Duodenal mucosa (tissue), 2 donors: ENCODE results near the gene VAV2.

Source experiments
- H3K27ac ChIP-seq: one replicate; pipeline ENCODE4 v1.7.0; 2013; ENCODE audit warnings: low read depth, low read length
- H3K27me3 ChIP-seq, 2 donors: one replicate each; pipeline ENCODE4 v1.7.0; 2013; ENCODE audit warnings: low read length in 2 of 2, control low read depth in 1 of 2; ENCODE audit not compliant: insufficient read depth in 2 of 2, control insufficient read depth in 1 of 2
- H3K36me3 ChIP-seq, 2 donors: one replicate each; pipeline ENCODE4 v1.7.0; 2013; ENCODE audit warnings: low read length in 2 of 2, control low read depth in 1 of 2; ENCODE audit not compliant: insufficient read depth in 2 of 2, control insufficient read depth in 1 of 2
- H3K4me1 ChIP-seq, 2 donors: one replicate each; pipeline ENCODE4 v1.7.0; 2013; ENCODE audit warnings: low read length in 2 of 2, control low read depth in 1 of 2; ENCODE audit not compliant: insufficient read depth in 2 of 2, control insufficient read depth in 1 of 2
- H3K4me3 ChIP-seq, 2 donors: one replicate each; pipeline ENCODE4 v1.7.0; 2013; ENCODE audit warnings: low read length in 2 of 2, low read depth in 1 of 2
- H3K9ac ChIP-seq, 2 donors: one replicate each; pipeline ENCODE4 v1.7.0; 2013; ENCODE audit warnings: low read length in 2 of 2, low read depth in 1 of 2
- H3K9me3 ChIP-seq, 2 donors: one replicate each; pipeline ENCODE4 v1.7.0; 2013; ENCODE audit warnings: low read length in 2 of 2, control low read depth in 1 of 2; ENCODE audit not compliant: control insufficient read depth in 1 of 2

The VAV2 gene

DNA sequence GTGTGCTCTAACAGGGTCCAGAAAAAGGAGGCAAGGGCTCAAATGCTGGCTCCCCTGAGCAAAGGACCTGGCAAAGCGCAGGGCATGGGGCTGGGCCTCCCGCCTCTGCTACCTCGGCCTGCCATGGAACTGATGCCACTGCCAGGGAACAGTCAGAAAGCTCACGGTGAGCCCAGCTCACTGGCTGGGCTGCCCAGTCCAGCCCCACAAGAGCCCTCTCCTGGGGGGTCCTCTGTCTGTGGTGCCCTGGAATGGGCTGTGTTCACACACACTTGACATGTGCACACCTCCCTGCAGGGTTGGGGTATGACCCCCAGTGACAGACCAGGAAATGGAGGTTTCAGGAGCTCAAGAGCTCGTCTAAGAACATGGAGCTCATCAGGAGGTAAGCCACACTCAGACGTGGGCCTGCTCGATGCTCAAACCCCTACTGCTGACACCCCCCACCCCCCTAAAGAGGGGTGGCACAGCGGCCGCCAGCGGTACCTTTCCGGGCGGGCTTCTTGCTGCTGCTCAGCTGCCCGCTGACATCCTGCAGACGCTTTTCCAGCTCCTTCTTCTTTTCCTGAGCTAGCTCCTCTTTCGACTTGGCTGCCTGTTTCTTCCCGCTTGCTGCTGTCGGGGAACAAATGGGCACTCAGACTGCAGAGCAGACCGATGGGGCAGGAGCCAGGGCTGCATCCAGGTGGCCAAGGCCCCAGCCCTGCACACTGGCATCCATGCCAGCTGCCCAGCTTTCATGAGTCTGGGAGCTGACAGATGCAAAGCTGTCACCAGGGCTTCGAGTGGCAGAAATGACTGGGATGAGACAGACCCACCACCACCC, 42.3 kb upstream of the VAV2 start:
- no peaks in the 10 kb centered on the region for H3K4me1 ChIP-seq
- H3K9ac ChIP-seq, result no peak overlapping the region
- no peak overlapping the region for H3K4me3 ChIP-seq
- no peaks in the 10 kb centered on the region for H3K9me3 ChIP-seq
- peaks cover 32 to 63% of the 10 kb centered on the region in 2 donors for H3K36me3 ChIP-seq
- H3K27ac ChIP-seq, result no peak overlapping the region
- no peaks in the 10 kb centered on the region for H3K27me3 ChIP-seq

GRCh38 chr9:134033516-134034214, 41.5 kb upstream of the VAV2 start:
- H3K27ac ChIP-seq, result no peak overlapping the region
- no peak overlapping the region for H3K4me3 ChIP-seq
- H3K4me1 ChIP-seq, result no peaks in the 10 kb centered on the region
- no peaks in the 10 kb centered on the region for H3K27me3 ChIP-seq
- H3K9ac ChIP-seq, result no peak overlapping the region
- no peaks in the 10 kb centered on the region for H3K9me3 ChIP-seq
- H3K36me3 ChIP-seq, result peaks cover 24 to 60% of the 10 kb centered on the region in 2 donors

GRCh38 chr9:134032456-134033222, 40.5 kb upstream of the VAV2 start:
- Histone ChIP-seq H3K36me3 (peaks cover 24 to 59% of the 10 kb centered on the region in 2 donors), H3K9ac (no peak overlapping the region), H3K27ac (no peak overlapping the region), H3K4me3 (no peak overlapping the region), H3K27me3 (no peaks in the 10 kb centered on the region), H3K4me1 (no peaks in the 10 kb centered on the region), H3K9me3 (no peaks in the 10 kb centered on the region)

GRCh38 chr9:134031783-134032182, 39.7 kb upstream of the VAV2 start:
- Histone ChIP-seq H3K27ac (no peak overlapping the region), H3K9ac (no peak overlapping the region), H3K36me3 (peaks cover 27 to 59% of the 10 kb centered on the region in 2 donors), H3K4me1 (no peaks in the 10 kb centered on the region), H3K4me3 (no peak overlapping the region), H3K27me3 (no peaks in the 10 kb centered on the region), H3K9me3 (no peaks in the 10 kb centered on the region)

- H3K4me3 ChIP-seq, result no peak overlapping the region
- peaks cover 27 to 54% of the 10 kb centered on the region in 2 donors for H3K36me3 ChIP-seq
- no peak overlapping the region for H3K9ac ChIP-seq
- no peaks in the 10 kb centered on the region for H3K9me3 ChIP-seq
- H3K27me3 ChIP-seq, result peaks cover 0 to 5% of the 10 kb centered on the region in 2 donors
- H3K27ac ChIP-seq, result no peak overlapping the region
- H3K4me1 ChIP-seq, result peaks cover 4% of the 10 kb centered on the region in 2 donors
Measured at GRCh38 chr9:134030821-134031470, 38.8 kb upstream of the VAV2 start.

GRCh38 chr9:134029248-134030226, 37.4 kb upstream of the VAV2 start:
- H3K27ac ChIP-seq, result no peak overlapping the region
- H3K9me3 ChIP-seq, result no peaks in the 10 kb centered on the region
- H3K4me3 ChIP-seq, result no peak overlapping the region
- peaks cover 20 to 40% of the 10 kb centered on the region in 2 donors for H3K36me3 ChIP-seq
- no peak overlapping the region for H3K9ac ChIP-seq
- H3K4me1 ChIP-seq, result peaks cover 8 to 9% of the 10 kb centered on the region in 2 donors
- peaks cover 0 to 5% of the 10 kb centered on the region in 2 donors for H3K27me3 ChIP-seq

- Histone ChIP-seq H3K9ac (no peak overlapping the region), H3K4me3 (no peak overlapping the region), H3K4me1 (peaks cover 8 to 9% of the 10 kb centered on the region in 2 donors), H3K27me3 (peaks cover 0 to 5% of the 10 kb centered on the region in 2 donors), H3K27ac (no peak overlapping the region), H3K9me3 (no peaks in the 10 kb centered on the region), H3K36me3 (peaks cover 16 to 32% of the 10 kb centered on the region in 2 donors)
Measured at GRCh38 chr9:134028575-134029247, 36.6 kb upstream of the VAV2 start.

DNA sequence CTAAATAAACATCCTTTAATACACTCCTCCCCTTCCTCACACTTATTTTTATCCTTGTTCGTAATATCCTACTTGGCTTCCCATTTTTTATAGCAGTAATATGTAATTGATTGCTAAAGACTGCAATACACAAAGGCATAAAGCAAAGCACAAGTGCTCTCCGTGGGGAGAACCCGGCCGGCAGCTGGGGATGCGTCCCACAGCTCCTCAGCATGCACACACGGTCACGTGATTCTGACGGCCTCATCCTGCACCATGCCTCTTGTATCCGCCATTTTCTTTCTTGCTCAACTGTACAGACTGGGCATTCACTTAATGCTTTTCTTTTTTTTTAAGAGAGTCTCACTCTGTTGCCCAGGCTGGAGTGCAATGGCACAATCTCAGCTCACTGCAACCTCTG, 36.0 kb upstream of the VAV2 start:
- H3K27me3 ChIP-seq, result peaks cover 0 to 5% of the 10 kb centered on the region in 2 donors
- H3K4me1 ChIP-seq, result peaks cover 8 to 9% of the 10 kb centered on the region in 2 donors
- peaks cover 11 to 25% of the 10 kb centered on the region in 2 donors for H3K36me3 ChIP-seq
- no peak overlapping the region for H3K27ac ChIP-seq
- H3K4me3 ChIP-seq, result no peak overlapping the region
- H3K9me3 ChIP-seq, result no peaks in the 10 kb centered on the region
- H3K9ac ChIP-seq, result no peak overlapping the region
